WTC11 (cell line): ENCODE data around the gene DNAJC16. TPM values are rescaled to one million over a fixed set of nuclear protein-coding genes. Genes with fewer than 3 reads are reported as not detected.

Source experiments
- ATAC-seq: fragments of 200-7000 bp; cut with Tn5 transposase; 2 replicates; pipeline ENCODE4 v1.10.0; 2021; ENCODE audit warnings: mild to moderate bottlenecking, moderate library complexity
- CTCF ChIA-PET: fragments of 300-600 bp; sonication (Branson Sonifier 250); formaldehyde crosslinking; loops from one replicate; lab custom pipeline; 2021; ENCODE audit warnings: antibody characterized with exemption; lab: Charles Lee
- POLR2A ChIA-PET: fragments of 350-600 bp; sonication (Branson Sonifier 250); formaldehyde crosslinking; loops from one replicate; lab custom pipeline; 2021; ENCODE audit warnings: antibody characterized with exemption; lab: Charles Lee
- DNase-seq: peaks from one replicate; pipeline ENCODE4 v3.0.0; 2021; ENCODE audit warnings: low spot score
- H3K27ac Mint-ChIP-seq: 2 replicates; pipeline ENCODE4 v1.8.0; 2021; ENCODE audit warnings: mixed read lengths
- H3K27me3 Mint-ChIP-seq: 2 replicates; pipeline ENCODE4 v1.8.0; 2021; ENCODE audit warnings: low read depth, mild to moderate bottlenecking, moderate library complexity, mixed read lengths
- H3K36me3 Mint-ChIP-seq: 2 replicates; pipeline ENCODE4 v1.8.0; 2021; ENCODE audit warnings: mixed read lengths
- H3K4me1 Mint-ChIP-seq: 2 replicates; pipeline ENCODE4 v1.8.0; 2022; ENCODE audit warnings: mixed read lengths
- H3K4me3 Mint-ChIP-seq: 2 replicates; pipeline ENCODE4 v1.8.0; 2021; ENCODE audit warnings: mild to moderate bottlenecking, moderate library complexity, mixed read lengths
- H3K9me3 Mint-ChIP-seq: 2 replicates; pipeline ENCODE4 v1.8.0; 2021; ENCODE audit warnings: mixed read lengths
- CDX4 ChIP-seq: fragments of 250-450 bp; sonication (Bioruptor Pico); IDR thresholded peaks from 2 replicates; pipeline ENCODE4 v1.9.0; 2021; ENCODE audit warnings: moderate library complexity, mild to moderate bottlenecking, inconsistent platforms, borderline replicate concordance
- ERG ChIP-seq: fragments of 250-450 bp; sonication (Bioruptor Pico); IDR thresholded peaks from 2 replicates; pipeline ENCODE4 v1.8.0; 2021; ENCODE audit warnings: mild to moderate bottlenecking
- FOXP1 ChIP-seq: sonication (generic); formaldehyde crosslinking; IDR thresholded peaks from 2 replicates; pipeline ENCODE4 v1.8.0; 2022; ENCODE audit warnings: missing genetic modification reagents, mild to moderate bottlenecking, moderate library complexity, borderline replicate concordance
- GABPB1 ChIP-seq: sonication (generic); formaldehyde crosslinking; IDR thresholded peaks from 2 replicates; pipeline ENCODE4 v1.8.1; 2023; ENCODE audit warnings: mild to moderate bottlenecking, missing genetic modification reagents
- JUN ChIP-seq: sonication (generic); formaldehyde crosslinking; IDR thresholded peaks from 2 replicates; pipeline ENCODE4 v1.8.0; 2023; ENCODE audit warnings: mild to moderate bottlenecking, missing genetic modification reagents
- NR2C2 ChIP-seq: sonication (generic); formaldehyde crosslinking; IDR thresholded peaks from 2 replicates; pipeline ENCODE4 v1.8.0; 2022; ENCODE audit warnings: mild to moderate bottlenecking, missing genetic modification reagents
- SOX15 ChIP-seq: fragments of 250-450 bp; sonication (Bioruptor Pico); IDR thresholded peaks from 2 replicates; pipeline ENCODE4 v1.9.0; 2021; ENCODE audit warnings: mild to moderate bottlenecking
- SP1 ChIP-seq: sonication (generic); formaldehyde crosslinking; conservative IDR thresholded peaks from 2 replicates; pipeline ENCODE4 v1.8.1; 2022; ENCODE audit warnings: missing genetic modification reagents
- TEAD1 ChIP-seq: sonication (generic); formaldehyde crosslinking; IDR thresholded peaks from 2 replicates; pipeline ENCODE4 v1.8.0; 2022; ENCODE audit warnings: mild to moderate bottlenecking, missing genetic modification reagents
- TP53 ChIP-seq: sonication (generic); formaldehyde crosslinking; IDR thresholded peaks from 2 replicates; pipeline ENCODE4 v1.8.1; 2023; ENCODE audit warnings: mild to moderate bottlenecking, missing genetic modification reagents
- ZNF138 ChIP-seq: sonication (generic); formaldehyde crosslinking; conservative IDR thresholded peaks from 2 replicates; pipeline ENCODE4 v1.8.1; 2022; ENCODE audit warnings: mild to moderate bottlenecking, moderate library complexity, missing genetic modification reagents
- ZNF232 ChIP-seq: sonication (generic); formaldehyde crosslinking; IDR thresholded peaks from 2 replicates; pipeline ENCODE4 v1.8.0; 2022; ENCODE audit warnings: mild to moderate bottlenecking, missing genetic modification reagents
- ZNF396 ChIP-seq: fragments of 250-450 bp; sonication (Bioruptor Pico); IDR thresholded peaks from 2 replicates; pipeline ENCODE4 v1.8.0; 2021; ENCODE audit warnings: mild to moderate bottlenecking, moderate library complexity, borderline replicate concordance
- ZNF671 ChIP-seq: fragments of 250-450 bp; sonication (Bioruptor Pico); IDR thresholded peaks from 2 replicates; pipeline ENCODE4 v1.8.0; 2021; ENCODE audit warnings: mild to moderate bottlenecking
- total RNA-seq: library from RNA; stranded (reverse); gene quantifications from 3 replicates; pipeline ENCODE4 v1.2.3, GENCODE V29; 2021
- TF ChIP-seq, protein P1 (sequence below): sonication (generic); formaldehyde crosslinking; IDR thresholded peaks from 2 replicates; pipeline ENCODE4 v1.8.0; 2023; ENCODE audit warnings: missing genetic modification reagents, mild to moderate bottlenecking, borderline replicate concordance
- TF ChIP-seq, protein P2 (sequence below): sonication (generic); formaldehyde crosslinking; IDR thresholded peaks from 2 replicates; pipeline ENCODE4 v1.8.0; 2022; ENCODE audit warnings: mild to moderate bottlenecking, missing genetic modification reagents
- TF ChIP-seq, protein P3 (sequence below): sonication (generic); formaldehyde crosslinking; IDR thresholded peaks from 2 replicates; pipeline ENCODE4 v1.8.0; 2022; ENCODE audit warnings: mild to moderate bottlenecking, missing genetic modification reagents
- TF ChIP-seq, protein P4 (sequence below): sonication (generic); formaldehyde crosslinking; IDR thresholded peaks from 2 replicates; pipeline ENCODE4 v1.8.0; 2023; ENCODE audit warnings: mild to moderate bottlenecking, missing genetic modification reagents

Gene DNAJC16
- total RNA-seq, 1 experiment from 2014 or later = 16.4 TPM

DNA sequence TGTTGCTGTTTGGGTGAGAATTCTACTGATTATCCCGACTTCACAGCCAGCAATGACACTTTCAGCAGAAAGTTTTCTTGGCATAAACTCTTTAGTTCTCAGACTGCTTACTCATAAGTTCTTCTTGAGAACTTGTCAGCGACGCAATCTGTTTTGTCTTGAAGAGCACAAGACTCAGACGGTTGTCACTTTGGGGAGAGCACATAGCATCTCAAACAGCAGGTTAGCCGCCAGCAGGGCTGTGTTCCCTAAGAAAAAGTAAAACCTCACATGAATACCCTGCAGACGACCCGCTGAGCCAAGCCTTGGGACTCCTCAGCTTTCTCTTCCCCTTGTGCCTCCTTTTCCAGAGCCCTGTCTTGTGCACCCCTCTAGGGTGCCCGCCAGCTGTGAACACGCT, 46.8 kb downstream of the DNAJC16 start:
- ChIA-PET CTCF (no interaction called here), POLR2A (interaction anchor here (0.7 kb wide), 1 partner anchor 154 kb away, joined by 3 read pairs; no protein-coding TSS in a partner anchor)
- no peak for DNase-seq
- ATAC-seq = peak; percentile 38; the same call in 1 of the 2 replicates
- H3K9me3 Mint-ChIP-seq = no peaks in the 10 kb centered on the region
- H3K27ac Mint-ChIP-seq = peak overlapping the region; percentile 86
- H3K36me3 Mint-ChIP-seq = peaks cover 11% of the 10 kb centered on the region; the same call in 1 of the 2 replicates
- H3K4me3 Mint-ChIP-seq = no peak overlapping the region
- H3K27me3 Mint-ChIP-seq = no peaks in the 10 kb centered on the region
- TF ChIP-seq JUN (CRISPR knock-in tag) (no peak), SOX15 (CRISPR knock-in tag) (no peak), ERG (CRISPR knock-in tag) (no peak), FOXP1 (CRISPR knock-in tag) (no peak), GABPB1 (no peak), SP1 (CRISPR knock-in tag) (no peak), NR2C2 (CRISPR knock-in tag) (no peak), CDX4 (CRISPR knock-in tag) (no peak), ZNF138 (CRISPR knock-in tag) (no peak), ZNF232 (no peak), TEAD1 (CRISPR knock-in tag) (no peak), ZNF396 (no peak), ZNF671 (CRISPR knock-in tag) (no peak), TP53 (CRISPR knock-in tag) (no peak)
- TF ChIP-seq, protein P1, sequence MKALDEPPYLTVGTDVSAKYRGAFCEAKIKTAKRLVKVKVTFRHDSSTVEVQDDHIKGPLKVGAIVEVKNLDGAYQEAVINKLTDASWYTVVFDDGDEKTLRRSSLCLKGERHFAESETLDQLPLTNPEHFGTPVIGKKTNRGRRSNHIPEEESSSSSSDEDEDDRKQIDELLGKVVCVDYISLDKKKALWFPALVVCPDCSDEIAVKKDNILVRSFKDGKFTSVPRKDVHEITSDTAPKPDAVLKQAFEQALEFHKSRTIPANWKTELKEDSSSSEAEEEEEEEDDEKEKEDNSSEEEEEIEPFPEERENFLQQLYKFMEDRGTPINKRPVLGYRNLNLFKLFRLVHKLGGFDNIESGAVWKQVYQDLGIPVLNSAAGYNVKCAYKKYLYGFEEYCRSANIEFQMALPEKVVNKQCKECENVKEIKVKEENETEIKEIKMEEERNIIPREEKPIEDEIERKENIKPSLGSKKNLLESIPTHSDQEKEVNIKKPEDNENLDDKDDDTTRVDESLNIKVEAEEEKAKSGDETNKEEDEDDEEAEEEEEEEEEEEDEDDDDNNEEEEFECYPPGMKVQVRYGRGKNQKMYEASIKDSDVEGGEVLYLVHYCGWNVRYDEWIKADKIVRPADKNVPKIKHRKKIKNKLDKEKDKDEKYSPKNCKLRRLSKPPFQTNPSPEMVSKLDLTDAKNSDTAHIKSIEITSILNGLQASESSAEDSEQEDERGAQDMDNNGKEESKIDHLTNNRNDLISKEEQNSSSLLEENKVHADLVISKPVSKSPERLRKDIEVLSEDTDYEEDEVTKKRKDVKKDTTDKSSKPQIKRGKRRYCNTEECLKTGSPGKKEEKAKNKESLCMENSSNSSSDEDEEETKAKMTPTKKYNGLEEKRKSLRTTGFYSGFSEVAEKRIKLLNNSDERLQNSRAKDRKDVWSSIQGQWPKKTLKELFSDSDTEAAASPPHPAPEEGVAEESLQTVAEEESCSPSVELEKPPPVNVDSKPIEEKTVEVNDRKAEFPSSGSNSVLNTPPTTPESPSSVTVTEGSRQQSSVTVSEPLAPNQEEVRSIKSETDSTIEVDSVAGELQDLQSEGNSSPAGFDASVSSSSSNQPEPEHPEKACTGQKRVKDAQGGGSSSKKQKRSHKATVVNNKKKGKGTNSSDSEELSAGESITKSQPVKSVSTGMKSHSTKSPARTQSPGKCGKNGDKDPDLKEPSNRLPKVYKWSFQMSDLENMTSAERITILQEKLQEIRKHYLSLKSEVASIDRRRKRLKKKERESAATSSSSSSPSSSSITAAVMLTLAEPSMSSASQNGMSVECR (CRISPR knock-in tag) = no peak
- TF ChIP-seq, protein P2, sequence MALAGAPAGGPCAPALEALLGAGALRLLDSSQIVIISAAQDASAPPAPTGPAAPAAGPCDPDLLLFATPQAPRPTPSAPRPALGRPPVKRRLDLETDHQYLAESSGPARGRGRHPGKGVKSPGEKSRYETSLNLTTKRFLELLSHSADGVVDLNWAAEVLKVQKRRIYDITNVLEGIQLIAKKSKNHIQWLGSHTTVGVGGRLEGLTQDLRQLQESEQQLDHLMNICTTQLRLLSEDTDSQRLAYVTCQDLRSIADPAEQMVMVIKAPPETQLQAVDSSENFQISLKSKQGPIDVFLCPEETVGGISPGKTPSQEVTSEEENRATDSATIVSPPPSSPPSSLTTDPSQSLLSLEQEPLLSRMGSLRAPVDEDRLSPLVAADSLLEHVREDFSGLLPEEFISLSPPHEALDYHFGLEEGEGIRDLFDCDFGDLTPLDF = no peak
- TF ChIP-seq, protein P3, sequence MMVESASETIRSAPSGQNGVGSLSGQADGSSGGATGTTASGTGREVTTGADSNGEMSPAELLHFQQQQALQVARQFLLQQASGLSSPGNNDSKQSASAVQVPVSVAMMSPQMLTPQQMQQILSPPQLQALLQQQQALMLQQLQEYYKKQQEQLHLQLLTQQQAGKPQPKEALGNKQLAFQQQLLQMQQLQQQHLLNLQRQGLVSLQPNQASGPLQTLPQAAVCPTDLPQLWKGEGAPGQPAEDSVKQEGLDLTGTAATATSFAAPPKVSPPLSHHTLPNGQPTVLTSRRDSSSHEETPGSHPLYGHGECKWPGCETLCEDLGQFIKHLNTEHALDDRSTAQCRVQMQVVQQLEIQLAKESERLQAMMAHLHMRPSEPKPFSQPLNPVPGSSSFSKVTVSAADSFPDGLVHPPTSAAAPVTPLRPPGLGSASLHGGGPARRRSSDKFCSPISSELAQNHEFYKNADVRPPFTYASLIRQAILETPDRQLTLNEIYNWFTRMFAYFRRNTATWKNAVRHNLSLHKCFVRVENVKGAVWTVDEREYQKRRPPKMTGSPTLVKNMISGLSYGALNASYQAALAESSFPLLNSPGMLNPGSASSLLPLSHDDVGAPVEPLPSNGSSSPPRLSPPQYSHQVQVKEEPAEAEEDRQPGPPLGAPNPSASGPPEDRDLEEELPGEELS (CRISPR knock-in tag) = no peak
- TF ChIP-seq, protein P4, sequence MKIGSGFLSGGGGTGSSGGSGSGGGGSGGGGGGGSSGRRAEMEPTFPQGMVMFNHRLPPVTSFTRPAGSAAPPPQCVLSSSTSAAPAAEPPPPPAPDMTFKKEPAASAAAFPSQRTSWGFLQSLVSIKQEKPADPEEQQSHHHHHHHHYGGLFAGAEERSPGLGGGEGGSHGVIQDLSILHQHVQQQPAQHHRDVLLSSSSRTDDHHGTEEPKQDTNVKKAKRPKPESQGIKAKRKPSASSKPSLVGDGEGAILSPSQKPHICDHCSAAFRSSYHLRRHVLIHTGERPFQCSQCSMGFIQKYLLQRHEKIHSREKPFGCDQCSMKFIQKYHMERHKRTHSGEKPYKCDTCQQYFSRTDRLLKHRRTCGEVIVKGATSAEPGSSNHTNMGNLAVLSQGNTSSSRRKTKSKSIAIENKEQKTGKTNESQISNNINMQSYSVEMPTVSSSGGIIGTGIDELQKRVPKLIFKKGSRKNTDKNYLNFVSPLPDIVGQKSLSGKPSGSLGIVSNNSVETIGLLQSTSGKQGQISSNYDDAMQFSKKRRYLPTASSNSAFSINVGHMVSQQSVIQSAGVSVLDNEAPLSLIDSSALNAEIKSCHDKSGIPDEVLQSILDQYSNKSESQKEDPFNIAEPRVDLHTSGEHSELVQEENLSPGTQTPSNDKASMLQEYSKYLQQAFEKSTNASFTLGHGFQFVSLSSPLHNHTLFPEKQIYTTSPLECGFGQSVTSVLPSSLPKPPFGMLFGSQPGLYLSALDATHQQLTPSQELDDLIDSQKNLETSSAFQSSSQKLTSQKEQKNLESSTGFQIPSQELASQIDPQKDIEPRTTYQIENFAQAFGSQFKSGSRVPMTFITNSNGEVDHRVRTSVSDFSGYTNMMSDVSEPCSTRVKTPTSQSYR = no peak
- H3K4me1 Mint-ChIP-seq = no peaks in the 10 kb centered on the region
